Karpas-422 (cell line): ENCODE data around the gene ANKRD33B. TPM values are rescaled to one million over a fixed set of nuclear protein-coding genes. Genes with fewer than 3 reads are reported as not detected.

Source experiments
- DNase-seq: peaks from one replicate; pipeline ENCODE4 v3.0.0-alpha.2; 2015
- H2AFZ ChIP-seq: fragments of 200-600 bp; sonication (generic); 2 replicates; pipeline ENCODE4 v1.6.1; 2014; ENCODE audit warnings: antibody characterized with exemption, low read length, mixed read lengths
- H3K27ac ChIP-seq: fragments of 200-600 bp; sonication (generic); 2 replicates; pipeline ENCODE4 v1.5.1; 2014; ENCODE audit warnings: mild to moderate bottlenecking, low read length, moderate library complexity
- H3K27me3 ChIP-seq: fragments of 200-600 bp; sonication (generic); 2 replicates; pipeline ENCODE4 v1.6.1; 2014; ENCODE audit warnings: low read length, mixed read lengths
- H3K36me3 ChIP-seq: fragments of 200-600 bp; sonication (generic); 2 replicates; pipeline ENCODE4 v1.6.1; 2014; ENCODE audit warnings: low read length, mixed read lengths; ENCODE audit not compliant: insufficient read depth
- H3K4me1 ChIP-seq: fragments of 200-600 bp; sonication (generic); 2 replicates; pipeline ENCODE4 v1.6.1; 2014; ENCODE audit warnings: mild to moderate bottlenecking, low read length, mixed read lengths
- H3K4me2 ChIP-seq: fragments of 200-600 bp; sonication (generic); 2 replicates; pipeline ENCODE4 v1.6.1; 2014; ENCODE audit warnings: low read length, low read depth, mild to moderate bottlenecking; ENCODE audit not compliant: poor library complexity, severe bottlenecking
- H3K4me3 ChIP-seq: fragments of 200-600 bp; sonication (generic); 2 replicates; pipeline ENCODE4 v1.5.1; 2014; ENCODE audit warnings: mild to moderate bottlenecking, antibody characterized with exemption, low read length, mixed read lengths
- H3K79me2 ChIP-seq: fragments of 200-600 bp; sonication (generic); 2 replicates; pipeline ENCODE4 v1.6.1; 2014; ENCODE audit warnings: mild to moderate bottlenecking, low read length, mixed read lengths
- H3K9ac ChIP-seq: fragments of 200-600 bp; sonication (generic); 2 replicates; pipeline ENCODE4 v1.6.0; 2014; ENCODE audit warnings: low read length
- H3K9me2 ChIP-seq: fragments of 200-600 bp; sonication (generic), shearing (Covaris generic); replicated peaks from 2 replicates; pipeline ENCODE4 v1.6.0; 2014; ENCODE audit warnings: mild to moderate bottlenecking, low read length, moderate library complexity; ENCODE audit not compliant: insufficient read depth
- H3K9me3 ChIP-seq: fragments of 300-700, 200-600 bp; sonication (generic); 2 replicates; pipeline ENCODE4 v1.6.1; 2014; ENCODE audit warnings: low read length, mixed read lengths
- H4K20me1 ChIP-seq: fragments of 200-600 bp; sonication (generic); 2 replicates; pipeline ENCODE4 v1.6.1; 2014; ENCODE audit warnings: mild to moderate bottlenecking, antibody characterized with exemption, low read length, low read depth; ENCODE audit not compliant: insufficient read depth
- total RNA-seq: library from RNA; depleted of rRNA; stranded (reverse); fragments of >200 nt; shearing (Covaris generic); gene quantifications from 2 replicates; pipeline ENCODE4 v1.2.3, GENCODE V29; 2014; ENCODE audit warnings: low replicate concordance

The ANKRD33B gene
- total RNA-seq, 1 experiment from 2014 or later, result 0.48 TPM

GRCh38 chr5:10667431-10668057 is 103.7 kb downstream of the ANKRD33B start:
- H3K36me3 ChIP-seq, result no peaks in the 10 kb centered on the region

GRCh38 chr5:10668697-10669096 is 104.8 kb downstream of the ANKRD33B start:
- Histone ChIP-seq H2AFZ (no peak overlapping the region), H3K4me2 (no peak overlapping the region), H3K9me3 (no peaks in the 10 kb centered on the region), H3K27me3 (no peaks in the 10 kb centered on the region), H3K4me3 (no peak overlapping the region), H3K4me1 (no peaks in the 10 kb centered on the region), H3K27ac (no peak overlapping the region), H3K9ac (no peak overlapping the region), H3K9me2 (no peaks in the 10 kb centered on the region), H4K20me1 (no peaks in the 10 kb centered on the region), H3K36me3 (no peaks in the 10 kb centered on the region), H3K79me2 (no peaks in the 10 kb centered on the region)
- DNase-seq, result no peak

More at GRCh38 chr5:10667431-10668057, 103.7 kb downstream of the ANKRD33B start:
- no peak overlapping the region for H3K4me3 ChIP-seq
- H3K79me2 ChIP-seq, result no peaks in the 10 kb centered on the region
- H3K27me3 ChIP-seq, result no peaks in the 10 kb centered on the region
- no peak overlapping the region for H3K27ac ChIP-seq
- H2AFZ ChIP-seq, result no peak overlapping the region
- no peaks in the 10 kb centered on the region for H4K20me1 ChIP-seq
- no peaks in the 10 kb centered on the region for H3K9me3 ChIP-seq
- no peak overlapping the region for H3K9ac ChIP-seq
- no peak overlapping the region for H3K4me2 ChIP-seq
- no peak for DNase-seq
- no peaks in the 10 kb centered on the region for H3K4me1 ChIP-seq
- H3K9me2 ChIP-seq, result no peaks in the 10 kb centered on the region

GRCh38 chr5:10669983-10670382 is 106.1 kb downstream of the ANKRD33B start:
- Histone ChIP-seq H3K36me3 (no peaks in the 10 kb centered on the region), H3K4me2 (no peak overlapping the region), H3K27me3 (no peaks in the 10 kb centered on the region), H3K79me2 (no peaks in the 10 kb centered on the region), H3K27ac (no peak overlapping the region), H3K4me1 (no peaks in the 10 kb centered on the region), H4K20me1 (no peaks in the 10 kb centered on the region), H3K9ac (no peak overlapping the region), H3K4me3 (no peak overlapping the region), H3K9me2 (no peaks in the 10 kb centered on the region), H3K9me3 (no peaks in the 10 kb centered on the region), H2AFZ (no peak overlapping the region)
- DNase-seq, result no peak

DNA sequence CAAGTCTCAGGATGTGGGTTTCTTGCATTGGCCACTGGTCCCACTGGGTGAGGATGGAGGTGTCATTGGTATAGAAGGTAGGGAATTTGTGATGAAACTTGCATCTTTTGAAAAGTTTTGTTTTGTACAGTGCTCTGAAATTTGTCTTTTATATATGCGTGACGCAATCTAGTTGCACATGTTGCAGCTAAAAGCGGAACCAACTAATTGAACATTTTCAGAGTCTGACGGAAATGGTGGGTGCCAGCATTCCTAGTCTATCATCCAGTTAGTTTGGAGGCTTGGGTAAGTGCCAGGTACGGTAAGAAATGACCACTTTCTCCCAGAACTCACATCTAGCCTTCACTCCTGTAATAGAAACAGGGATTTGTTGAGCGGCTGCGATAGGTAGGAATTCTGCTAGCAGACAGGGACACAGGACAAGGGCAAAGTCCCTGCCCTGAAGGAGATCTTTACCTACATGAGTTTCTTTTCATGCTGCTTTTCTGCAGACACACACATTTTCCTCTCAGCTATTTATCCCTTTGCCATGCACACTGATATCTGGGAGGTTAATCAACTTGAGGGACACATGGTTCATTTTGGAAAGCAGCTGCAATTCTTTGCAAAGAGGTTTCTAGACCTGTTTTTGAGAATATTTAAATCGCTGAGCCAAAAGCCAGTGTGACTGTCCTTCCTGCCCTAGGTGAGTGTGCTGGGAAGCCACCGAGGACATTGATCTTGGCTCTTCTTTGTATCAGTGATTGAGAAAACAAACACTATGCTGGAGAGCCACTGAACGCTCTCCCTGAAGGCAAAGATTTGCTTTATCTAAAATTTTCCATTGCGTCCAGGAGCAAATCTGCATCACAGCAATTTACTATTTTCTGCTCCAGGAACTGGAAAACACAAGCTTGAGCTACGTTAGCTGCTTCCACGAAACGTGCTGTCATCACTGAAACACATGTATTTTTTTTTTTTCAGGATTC is 107.5 kb downstream of the ANKRD33B start:
- no peaks in the 10 kb centered on the region for H3K4me1 ChIP-seq
- no peak overlapping the region for H2AFZ ChIP-seq
- no peaks in the 10 kb centered on the region for H4K20me1 ChIP-seq
- H3K27ac ChIP-seq, result no peak overlapping the region
- no peak for DNase-seq
- H3K9me2 ChIP-seq, result no peaks in the 10 kb centered on the region
- no peak overlapping the region for H3K9ac ChIP-seq
- H3K4me2 ChIP-seq, result no peak overlapping the region
- H3K27me3 ChIP-seq, result no peaks in the 10 kb centered on the region
- H3K4me3 ChIP-seq, result no peak overlapping the region
- H3K9me3 ChIP-seq, result no peaks in the 10 kb centered on the region
- no peaks in the 10 kb centered on the region for H3K36me3 ChIP-seq
- H3K79me2 ChIP-seq, result no peaks in the 10 kb centered on the region

DNA sequence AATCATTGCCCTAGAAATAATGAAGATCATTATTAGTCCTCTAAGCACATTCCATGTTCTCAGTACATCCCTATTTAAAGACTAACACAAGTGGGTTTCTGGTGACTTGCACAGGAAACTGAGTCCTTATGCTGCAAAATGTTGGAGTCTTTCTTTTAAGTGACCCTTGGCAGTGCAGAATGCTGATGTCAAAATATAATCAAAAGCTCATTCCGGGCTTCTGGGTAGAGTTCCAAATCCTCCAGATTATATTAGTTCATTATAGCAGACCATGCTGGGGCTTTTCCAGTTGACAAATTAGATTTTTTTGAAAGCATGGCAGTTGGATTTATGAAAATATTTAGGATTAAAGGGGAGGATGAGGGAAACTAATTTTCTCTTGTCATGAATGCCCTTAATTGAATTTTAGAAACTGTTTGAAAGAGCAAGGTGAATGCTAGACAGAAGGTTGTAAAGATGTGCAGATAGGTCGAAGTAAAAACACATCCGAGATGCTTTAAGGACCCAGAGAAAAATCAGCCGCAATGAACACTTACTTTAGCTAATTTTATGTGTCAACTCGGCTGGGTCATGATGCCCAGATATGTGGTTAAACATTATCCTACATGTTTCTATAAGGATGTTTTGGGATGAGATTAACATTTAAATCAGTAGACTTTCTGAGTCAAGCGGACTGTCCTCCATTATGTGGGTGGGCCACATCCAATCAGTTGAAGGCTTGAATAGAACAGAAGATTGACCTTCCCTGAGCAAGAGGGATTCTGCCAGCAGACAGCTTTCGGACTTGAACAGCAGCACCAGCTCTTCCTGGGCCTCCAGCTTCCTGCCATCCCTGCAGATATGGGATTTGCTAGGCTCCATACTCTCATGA is 108.5 kb downstream of the ANKRD33B start:
- Histone ChIP-seq H3K9me2 (no peaks in the 10 kb centered on the region), H3K9ac (no peak overlapping the region), H3K36me3 (0 out of 2 replicates have a peak, but pooled peaks cover 4% of the 10 kb centered on the region), H3K4me3 (no peak overlapping the region), H2AFZ (no peak overlapping the region), H3K27ac (no peak overlapping the region), H3K9me3 (no peaks in the 10 kb centered on the region), H4K20me1 (no peaks in the 10 kb centered on the region), H3K79me2 (no peaks in the 10 kb centered on the region), H3K4me1 (no peaks in the 10 kb centered on the region), H3K4me2 (no peak overlapping the region), H3K27me3 (no peaks in the 10 kb centered on the region)
- no peak for DNase-seq

DNA sequence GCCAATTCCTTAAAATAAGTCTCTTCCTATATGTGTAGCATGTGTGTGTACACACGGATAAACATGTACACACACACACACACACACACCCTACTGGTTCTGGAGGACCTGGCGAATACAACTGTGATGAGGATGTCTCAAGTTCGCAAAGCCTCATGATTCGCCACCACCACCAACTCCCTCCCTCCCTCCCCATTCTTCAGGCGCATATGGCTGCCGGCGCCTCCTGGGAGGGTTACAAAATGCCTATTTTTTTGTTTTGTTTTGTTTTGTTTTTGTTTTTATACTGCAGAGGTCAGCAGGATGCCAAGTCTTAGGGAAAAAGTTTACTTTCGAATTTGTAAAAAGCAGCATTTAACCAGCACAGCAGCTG is 109.1 kb downstream of the ANKRD33B start:
- Histone ChIP-seq H3K27me3 (no peaks in the 10 kb centered on the region), H3K4me3 (no peak overlapping the region), H3K27ac (no peak overlapping the region), H3K79me2 (no peaks in the 10 kb centered on the region), H4K20me1 (no peaks in the 10 kb centered on the region), H3K9ac (no peak overlapping the region), H3K4me1 (no peaks in the 10 kb centered on the region), H3K9me2 (no peaks in the 10 kb centered on the region), H2AFZ (no peak overlapping the region), H3K4me2 (no peak overlapping the region), H3K36me3 (peaks cover 6% of the 10 kb centered on the region; the same call in 1 of the 2 replicates), H3K9me3 (no peaks in the 10 kb centered on the region)
- DNase-seq, result no peak

- Histone ChIP-seq H3K4me1 (no peaks in the 10 kb centered on the region), H3K4me3 (no peak overlapping the region), H3K4me2 (no peak overlapping the region), H3K9me3 (no peaks in the 10 kb centered on the region), H3K36me3 (peaks cover 10% of the 10 kb centered on the region; the same call in 1 of the 2 replicates), H3K27ac (no peak overlapping the region), H3K27me3 (no peaks in the 10 kb centered on the region), H3K9ac (no peak overlapping the region), H2AFZ (no peak overlapping the region), H3K79me2 (no peaks in the 10 kb centered on the region), H3K9me2 (no peaks in the 10 kb centered on the region), H4K20me1 (no peaks in the 10 kb centered on the region)
- DNase-seq, result no peak
Measured at GRCh38 chr5:10673407-10673806, 109.5 kb downstream of the ANKRD33B start.

DNA sequence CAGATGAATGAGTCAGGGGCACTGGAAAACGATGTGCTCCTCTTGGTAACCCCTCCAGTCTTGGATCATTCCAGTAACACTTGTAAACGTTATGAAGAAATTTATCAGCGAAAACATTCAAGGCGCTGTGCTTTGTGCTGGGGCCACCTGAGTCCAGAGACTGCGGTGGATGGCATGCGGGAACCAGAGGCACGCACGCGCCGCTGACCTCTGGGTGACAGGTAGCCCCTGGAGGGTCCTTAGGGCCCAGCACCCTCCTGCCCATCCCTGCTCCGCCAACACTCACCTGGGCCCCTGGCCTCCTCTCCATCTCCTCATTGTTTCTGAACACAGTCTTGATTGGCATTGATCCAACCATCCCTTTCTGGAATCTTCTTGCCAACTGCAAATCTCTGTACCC is 110.2 kb downstream of the ANKRD33B start:
- Histone ChIP-seq H3K9ac (no peak overlapping the region), H3K27me3 (no peaks in the 10 kb centered on the region), H3K27ac (no peak overlapping the region), H3K9me3 (no peaks in the 10 kb centered on the region), H3K4me3 (no peak overlapping the region), H3K9me2 (no peaks in the 10 kb centered on the region), H2AFZ (no peak overlapping the region), H3K4me1 (no peaks in the 10 kb centered on the region), H3K79me2 (no peaks in the 10 kb centered on the region), H3K36me3 (peaks cover 16% of the 10 kb centered on the region), H3K4me2 (no peak overlapping the region), H4K20me1 (no peaks in the 10 kb centered on the region)
- DNase-seq, result no peak
